ENCODE results near the gene AUTS2.
A peak's percentile ranks its signal among the peaks of the same experiment; 100 is the strongest.
"Not testable (repeated sequence)": the region's sequence is repeated elsewhere in the genome, so short reads cannot be mapped to it uniquely, and the experiment has no call there.

Gene AUTS2

DNA sequence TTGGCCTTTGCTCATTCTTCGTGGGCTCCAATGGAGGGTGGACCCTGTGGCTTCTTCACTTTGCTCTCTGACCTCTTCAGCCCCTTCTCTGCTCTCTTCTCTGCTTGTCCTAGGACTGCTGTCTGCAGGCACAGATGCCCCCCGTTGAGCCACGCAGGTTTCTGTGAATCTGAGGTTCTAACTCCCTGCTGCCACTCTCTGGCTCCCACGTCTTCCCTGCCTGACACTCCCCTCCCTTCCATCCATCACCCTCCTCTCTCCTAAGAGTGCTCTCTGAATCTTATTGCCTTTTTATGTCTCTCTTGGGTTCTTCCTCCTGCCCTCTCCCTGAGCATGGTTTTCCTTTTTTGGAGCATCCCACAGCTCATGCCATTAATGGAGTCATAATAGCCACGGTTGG is 1034.1 kb downstream of the AUTS2 start:
- no peak for DNase-seq

DNA sequence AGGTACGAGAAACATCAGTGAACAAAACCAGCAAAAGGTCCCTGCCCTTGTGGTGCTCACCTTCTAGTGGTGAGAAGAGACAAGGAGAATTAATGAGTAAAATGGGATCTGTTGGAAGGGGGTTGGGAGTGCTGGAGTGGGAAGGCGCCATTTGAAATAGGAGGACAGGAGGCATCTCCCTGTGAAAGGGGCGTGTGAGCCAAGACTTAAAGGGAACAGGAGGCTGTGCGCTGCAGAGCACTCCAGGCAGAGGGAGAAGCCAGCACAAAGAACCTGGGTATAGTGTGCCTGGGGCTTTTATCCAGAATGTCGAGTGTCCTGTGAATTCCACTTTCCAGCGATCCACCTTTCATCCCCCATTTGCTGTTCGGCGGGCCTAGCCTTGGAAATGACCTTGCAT is 1035.8 kb downstream of the AUTS2 start:
- no peak for DNase-seq

DNA sequence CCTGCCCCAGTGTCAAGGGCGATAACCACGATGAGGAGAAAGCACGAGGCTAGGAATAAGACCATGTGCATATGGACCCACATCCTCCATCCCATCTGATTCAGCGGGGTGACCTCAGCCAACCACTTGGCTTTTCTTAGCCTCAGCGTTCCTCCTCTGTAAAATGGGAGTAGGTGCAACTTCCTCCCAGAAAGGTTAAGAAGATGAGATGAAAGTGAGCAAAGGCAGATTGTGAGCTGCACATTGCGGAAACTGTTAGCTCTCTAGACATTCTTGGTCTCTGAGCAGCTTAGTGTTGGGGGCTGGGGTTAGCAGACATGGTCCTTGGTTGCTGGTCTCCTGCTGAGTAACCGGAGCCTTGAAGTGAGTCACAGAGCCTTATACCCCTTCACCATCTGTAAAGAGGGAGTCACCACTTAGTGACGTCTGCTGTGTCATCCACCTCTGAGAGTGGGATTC is 1036.4 kb downstream of the AUTS2 start:
- DNase-seq = no peak

DNA sequence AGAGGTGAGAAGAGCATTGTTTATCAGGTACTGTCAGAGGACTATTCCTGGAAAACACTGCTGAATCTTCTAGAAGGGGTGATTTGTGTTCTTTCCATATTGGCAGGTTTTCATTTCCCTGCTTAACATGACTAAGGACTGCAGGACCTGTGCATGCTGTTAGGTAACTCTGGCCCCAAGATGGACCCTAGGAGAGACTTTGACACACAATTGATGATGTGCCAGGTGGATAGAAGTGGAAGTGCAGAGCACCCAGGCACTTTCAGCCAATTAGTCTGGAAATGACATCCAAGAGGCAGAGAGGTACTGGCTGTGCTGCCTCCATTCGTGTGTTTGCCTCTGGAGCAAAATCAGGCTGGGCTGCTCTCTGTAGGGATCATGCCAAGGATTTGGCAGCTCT is 1037.4 kb downstream of the AUTS2 start:
- no peak for DNase-seq

DNA sequence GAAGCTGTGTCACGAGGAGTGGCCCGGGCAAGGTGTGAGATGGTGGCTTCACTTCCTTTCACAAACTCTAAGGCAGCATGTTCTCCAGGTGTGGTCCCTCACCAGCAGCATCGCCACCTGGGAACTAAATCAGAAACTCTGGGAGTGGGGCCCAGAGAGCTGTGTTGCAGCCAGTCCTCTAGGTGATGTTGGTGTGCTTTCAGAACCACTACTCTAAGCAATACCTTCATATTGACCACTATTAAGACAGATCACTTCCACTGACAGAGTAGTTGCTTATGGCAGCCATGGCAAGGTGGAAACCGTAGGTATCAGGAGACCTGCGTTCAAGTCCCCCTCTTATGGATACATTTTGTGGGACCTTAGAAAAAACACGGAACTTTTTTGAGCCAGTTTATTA is 1037.9 kb downstream of the AUTS2 start:
- no peak for DNase-seq

DNA sequence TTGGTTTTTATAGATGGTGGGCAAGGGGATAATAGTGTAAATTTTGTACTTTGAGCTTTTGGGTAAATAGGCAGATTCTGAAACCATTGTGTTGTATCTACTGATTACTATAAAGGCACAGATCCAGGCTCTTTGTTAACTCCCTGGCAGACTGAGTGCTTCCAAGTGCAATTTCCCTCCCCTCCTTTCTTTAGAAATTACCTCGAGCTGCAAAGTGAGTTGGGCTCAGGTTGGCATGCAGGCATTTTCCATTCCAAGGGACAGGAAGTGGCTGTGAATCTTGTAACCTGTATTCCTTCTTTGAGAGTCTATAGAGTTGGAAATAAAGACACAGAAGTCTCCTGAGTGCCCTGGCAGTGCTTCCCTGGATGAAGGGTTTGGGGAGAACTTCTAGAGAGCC is 1039.5 kb downstream of the AUTS2 start:
- no peak for DNase-seq

DNA sequence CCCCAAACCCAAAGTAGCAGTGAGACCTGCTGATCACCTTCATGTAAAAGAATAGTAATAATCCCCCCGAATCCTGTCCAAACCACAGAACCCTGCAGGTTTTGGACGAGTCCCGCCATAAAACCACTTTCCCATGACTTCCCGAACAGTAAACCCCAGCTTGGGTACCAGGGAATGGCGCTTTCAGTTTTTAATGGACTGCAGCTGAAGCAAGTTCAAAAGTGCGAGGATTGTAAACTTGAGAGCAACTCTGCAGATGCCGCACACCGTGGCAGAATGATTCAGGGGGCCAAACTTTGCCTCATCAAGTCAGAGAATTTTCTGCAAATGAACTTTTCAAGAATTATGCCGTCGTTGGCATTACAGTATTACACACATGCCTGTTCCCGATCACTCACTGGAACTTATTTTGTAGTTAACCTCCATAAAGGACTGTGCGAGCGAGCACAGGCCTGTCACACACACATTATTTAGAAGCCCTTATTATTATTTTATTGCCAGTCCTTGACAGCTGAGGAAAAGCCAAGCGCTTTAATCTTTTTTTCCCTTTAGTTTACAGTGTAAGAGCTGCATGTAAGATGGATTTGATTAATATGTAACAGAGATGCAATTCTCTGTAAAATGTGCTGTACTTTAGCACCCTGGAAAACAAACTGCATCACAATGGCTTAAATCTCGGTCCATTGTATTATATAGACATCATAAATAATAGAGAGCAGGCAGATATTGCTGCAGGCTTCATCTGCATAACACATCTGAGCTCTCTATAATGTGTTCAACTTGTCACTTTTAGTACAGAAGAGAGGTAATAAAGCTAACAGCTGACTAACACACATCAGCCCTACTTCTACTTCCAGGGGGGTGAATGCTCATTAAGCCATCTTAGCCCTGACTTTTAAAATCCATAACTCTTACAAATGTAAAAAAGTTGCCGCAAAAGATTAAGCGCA is 1040.2 kb downstream of the AUTS2 start:
- DNase-seq = no peak

DNA sequence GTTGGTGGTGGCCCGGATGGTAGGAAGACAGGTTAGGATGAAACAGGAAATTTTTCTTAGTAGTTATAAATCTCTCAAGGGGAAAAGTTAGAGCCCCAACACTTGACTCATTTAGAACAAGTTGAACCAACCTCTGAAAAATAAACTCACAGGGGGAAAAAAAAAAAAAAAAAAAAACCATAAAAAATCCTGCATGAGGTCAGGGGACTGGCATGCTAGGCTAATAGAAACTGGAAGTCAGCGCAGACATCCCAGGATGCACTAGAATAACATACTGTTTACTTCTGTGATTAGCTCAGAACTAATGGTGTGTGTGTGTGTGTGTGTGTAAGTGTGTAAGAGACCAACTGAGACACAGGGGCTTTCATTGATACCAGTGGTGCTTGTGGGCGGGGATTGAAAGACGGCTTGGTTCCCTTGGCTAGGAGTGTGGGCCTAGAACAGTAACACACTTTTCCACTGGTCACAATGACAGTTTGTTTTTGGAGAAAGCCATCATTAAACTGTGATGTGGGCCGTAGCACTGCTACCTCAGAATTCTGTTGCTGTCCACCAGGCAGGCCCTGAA is 1042.1 kb downstream of the AUTS2 start:
- no peak for DNase-seq

DNA sequence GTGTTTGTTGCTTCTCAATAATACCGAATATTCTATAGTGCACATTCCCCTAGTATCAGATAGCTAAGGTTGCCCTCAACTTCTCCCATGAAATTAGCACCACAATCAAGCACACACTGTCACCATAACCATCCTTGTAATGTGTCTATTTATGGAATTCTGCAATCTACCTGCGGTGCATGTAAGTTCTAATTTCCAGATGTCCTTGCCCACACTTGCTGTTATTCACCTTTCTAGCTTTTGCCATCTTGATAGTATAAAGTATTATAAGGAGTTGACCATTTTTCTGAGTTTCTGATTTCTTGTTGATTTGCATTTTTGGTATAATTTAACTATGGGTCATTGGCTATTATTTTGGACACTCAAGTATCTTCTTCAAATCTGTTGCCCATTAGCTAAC is 1043.6 kb downstream of the AUTS2 start:
- no peak for DNase-seq

DNA sequence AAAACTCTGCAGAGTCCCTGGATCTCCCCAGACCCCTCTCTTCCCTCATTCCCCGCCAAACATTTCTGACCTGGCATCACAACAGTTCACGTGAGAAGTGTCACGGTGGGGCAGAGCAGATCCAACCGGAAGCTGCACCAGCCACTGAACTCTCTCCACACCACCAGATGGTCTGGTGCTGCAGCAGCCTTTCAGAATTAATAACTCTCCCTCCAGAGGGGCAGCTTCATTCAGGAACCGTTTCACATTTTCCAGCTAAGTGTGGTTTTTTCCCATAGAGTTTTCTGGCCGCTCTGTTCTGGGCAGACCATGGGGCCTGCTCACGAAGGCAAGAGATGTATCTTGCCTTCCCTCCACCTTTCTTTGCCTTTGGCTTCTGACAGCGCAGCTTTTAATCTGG is 1047.0 kb downstream of the AUTS2 start:
- no peak for DNase-seq

DNA sequence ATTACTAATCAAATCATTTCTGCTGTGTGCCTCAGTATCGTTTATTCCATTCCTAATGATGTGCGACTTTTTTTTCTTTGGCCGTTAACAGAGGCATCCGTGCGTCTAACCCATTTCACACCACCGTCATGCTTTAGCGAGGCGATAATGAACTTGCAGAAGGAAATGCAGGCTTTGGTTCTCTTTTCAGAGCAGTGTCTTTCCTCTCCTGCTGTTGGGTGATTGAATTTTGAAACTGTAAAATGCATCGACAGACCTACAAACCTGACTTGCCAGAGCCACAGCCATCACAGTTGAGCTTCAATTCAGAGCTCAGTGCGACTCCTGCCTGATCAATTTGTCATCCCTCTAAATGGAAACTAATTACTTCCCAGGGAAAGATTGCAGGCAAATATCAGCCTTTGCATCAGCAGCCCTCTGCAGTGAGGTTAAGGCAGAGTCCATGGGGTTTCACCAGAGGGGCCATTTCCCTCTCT is 1047.6 kb downstream of the AUTS2 start:
- DNase-seq = no peak

DNA sequence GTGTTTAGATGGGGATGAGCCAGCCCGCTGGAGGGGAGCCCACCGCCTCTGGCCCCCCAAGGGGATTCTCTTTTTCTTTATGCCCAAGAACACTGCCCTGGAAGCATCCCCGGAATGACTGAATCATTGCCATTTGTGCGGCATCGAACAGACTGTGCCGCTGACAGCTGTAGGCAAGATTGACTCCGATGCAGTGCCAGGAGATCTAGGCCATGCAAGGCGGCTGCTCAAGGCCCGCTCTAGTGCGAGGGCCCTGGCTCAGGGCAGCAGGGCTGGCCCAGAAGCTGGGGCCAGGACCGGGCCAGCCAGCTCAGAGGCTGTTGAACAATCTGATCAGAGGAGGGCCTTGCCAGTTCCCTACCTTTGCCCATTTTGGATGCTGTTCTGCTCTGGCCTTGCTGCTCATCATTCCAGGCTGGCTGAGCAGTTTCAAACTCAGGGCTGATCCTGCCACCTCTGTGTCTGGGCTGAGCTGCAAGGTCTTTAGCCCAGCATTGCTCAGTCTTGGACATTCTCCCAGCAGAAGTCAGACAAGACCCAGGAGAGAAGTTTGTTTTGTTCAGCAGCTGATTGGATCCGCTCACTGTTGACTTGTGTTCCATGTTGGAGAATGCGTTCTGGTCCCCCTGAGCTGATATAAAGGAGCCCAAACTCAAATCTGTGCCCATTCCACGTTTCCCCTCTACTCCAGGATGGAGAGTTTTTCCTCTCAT is 1048.4 kb downstream of the AUTS2 start:
- no peak for DNase-seq

DNA sequence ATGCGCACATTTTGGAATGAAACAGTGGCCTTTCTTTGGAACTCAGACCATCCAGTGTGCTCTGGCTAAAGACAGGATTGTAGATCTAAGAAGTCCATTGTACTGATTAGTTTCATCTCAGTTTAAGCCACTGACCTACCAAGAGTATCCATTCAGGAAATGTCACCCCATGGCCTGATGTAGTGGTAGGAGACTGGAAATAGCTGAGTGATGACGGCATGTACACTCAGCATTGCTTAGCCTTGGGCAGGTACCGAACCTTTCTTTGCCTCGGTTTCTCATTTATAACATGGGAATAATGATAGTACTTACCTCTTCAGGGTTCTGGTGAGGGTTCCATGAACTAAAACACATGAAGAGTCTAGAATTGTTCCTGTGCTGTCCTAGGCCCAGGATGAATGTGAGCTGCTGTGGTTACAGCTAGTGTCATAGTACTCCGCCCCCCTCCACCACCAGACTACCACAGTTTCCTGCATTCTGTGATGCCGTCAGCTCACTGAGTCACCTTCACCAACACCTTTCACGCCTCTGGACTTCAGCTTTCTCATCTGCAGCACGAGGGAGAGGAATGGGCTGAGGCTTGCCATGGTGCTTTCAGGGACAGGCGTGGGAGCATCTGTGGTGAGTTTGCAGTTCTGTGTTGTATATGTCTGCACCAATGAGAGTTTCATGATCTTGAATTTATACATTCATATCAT is 1049.7 kb downstream of the AUTS2 start:
- DNase-seq = no peak

DNA sequence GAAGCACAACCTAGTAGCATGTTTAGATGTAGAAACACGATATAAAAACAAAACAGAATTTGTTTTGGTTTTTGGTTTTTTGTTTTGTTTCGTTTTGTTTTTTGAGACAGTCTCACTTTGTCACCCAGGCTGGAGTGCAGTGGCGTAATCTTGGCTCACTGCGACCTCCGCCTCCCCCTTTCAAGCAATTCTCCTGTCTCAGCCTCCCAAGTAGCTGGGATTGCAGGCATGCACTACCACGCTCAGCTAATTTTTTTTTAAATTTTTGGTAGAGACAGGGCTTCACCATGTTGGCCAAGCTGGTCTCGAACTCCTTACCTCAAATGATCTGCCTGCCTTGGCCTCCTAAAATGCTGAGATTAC is 1050.2 kb downstream of the AUTS2 start:
- not testable (repeated sequence) for DNase-seq

DNA sequence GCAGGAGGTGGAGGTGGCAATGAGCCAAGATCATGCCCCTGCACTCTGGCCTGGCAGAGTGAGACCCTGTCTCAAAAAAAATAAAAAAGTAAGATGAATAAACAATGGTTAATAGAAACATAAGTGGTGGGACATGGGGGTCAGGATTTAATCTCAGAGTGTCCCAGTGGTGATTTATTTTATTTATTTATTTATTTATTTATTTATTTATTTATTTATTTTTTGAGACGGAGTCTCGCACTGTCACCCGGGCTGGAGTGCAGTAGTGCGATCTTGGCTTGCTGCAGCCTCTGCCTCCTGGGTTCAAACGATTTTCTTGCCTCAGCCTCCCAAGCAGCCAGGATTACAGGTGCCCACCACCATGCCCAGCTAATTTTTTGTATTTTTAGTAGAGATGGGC is 1051.0 kb downstream of the AUTS2 start:
- no peak for DNase-seq

DNA sequence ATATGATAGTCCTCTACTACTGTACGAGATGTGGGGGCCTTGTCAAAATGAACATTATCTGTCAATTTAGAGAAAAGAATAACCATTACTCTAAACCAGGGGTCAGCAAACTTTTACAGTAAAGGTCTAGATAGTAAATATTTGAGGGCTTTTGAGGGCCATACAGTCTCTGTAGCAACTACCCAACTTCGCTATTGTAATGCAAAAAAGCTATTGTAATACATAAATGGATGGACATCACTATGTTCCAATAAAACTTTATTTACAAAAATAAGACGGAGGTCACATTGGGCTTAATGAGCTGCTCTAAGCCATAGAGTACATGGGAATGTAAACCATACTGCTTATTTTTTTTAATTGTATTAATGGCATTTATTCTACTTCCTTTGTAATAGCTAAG is 1055.9 kb downstream of the AUTS2 start:
- DNase-seq = no peak

DNA sequence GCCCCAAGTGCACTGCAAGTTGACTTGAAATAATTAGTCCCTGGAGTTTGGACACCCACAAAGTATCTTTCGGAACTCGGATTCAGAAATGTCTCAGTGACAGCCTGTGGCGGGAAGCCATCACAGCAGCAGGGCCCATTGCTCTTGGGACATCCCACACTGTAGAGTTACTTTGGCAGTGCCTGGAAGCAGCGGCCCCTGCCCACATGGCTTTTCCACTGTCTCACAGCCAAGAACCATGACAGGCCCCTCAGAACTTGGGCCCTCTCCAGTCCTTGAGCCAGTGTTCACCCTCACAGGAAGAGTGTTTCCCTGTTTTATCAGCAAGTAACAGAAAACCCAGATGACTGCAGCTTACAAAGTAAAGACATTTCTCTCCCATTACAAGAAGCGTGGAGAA is 1056.7 kb downstream of the AUTS2 start:
- DNase-seq = no peak

DNA sequence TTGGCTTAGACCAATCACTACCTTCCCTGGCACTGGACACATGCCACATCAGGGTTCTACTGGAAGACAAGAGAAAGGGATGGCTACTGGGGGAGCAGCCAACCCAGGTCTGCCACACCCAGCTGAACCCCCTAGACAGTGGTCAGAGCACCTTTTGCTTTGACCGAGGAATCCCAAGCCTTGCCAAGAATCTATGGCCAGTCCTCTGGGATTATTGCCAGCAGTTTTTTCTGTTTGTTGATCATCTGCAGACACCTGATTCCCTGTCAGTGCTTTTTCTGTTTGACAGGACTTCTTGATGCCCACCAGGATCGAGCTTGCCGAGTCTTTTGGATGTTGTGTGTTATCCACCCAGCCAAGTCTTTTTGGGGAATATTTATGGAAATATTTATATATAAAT is 1057.4 kb downstream of the AUTS2 start:
- DNase-seq = peak; percentile 34

DNA sequence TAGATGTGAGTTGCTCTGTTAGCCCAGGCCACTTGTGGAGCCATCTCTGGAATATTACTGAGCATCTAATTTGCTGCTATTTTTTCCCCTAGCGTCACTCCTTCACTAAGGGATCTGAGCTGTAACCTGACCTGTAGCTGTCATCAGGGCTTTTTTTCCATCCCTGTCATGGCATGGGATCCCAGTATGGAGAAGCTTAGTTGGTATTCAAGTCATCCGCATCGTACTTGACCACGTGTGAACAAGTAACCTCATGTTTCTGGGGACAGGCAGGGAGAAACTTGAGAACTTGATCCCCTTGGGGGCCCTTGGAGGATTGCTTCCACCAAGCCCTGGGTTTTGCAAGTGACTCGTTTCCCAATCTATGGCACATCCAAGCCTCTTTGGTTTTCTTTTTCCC is 1059.3 kb downstream of the AUTS2 start:
- DNase-seq = no peak

DNA sequence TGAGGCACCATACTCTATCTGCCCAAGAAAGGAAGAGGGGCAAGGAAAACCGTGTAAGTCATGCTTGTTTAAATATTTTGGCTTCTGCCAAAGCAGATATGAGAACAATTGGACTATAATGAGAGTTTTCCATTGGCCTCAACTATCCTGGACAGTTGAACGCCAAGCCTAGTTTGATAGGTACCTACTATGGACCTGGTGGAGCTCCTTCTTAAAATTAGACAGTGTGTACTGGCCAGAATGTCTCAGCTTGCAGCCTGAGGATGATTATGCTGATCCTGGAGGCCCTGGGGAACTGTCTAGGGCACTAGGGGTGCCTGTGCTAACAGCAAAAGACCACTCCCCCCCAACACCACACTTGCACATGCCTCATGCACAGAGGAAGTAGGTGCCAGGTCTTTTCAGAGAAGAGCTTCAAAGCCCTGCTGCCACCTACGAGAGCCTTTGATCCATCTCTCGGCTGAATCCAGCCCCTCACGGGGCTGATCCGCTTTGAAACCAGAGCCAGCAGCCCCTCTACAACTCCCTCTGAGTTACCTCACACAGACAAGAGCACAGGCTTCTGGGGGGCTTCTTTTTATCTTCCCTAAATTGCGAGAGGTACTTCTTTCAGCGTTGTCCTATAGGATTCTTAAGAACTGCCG is 1059.8 kb downstream of the AUTS2 start:
- DNase-seq = no peak

DNA sequence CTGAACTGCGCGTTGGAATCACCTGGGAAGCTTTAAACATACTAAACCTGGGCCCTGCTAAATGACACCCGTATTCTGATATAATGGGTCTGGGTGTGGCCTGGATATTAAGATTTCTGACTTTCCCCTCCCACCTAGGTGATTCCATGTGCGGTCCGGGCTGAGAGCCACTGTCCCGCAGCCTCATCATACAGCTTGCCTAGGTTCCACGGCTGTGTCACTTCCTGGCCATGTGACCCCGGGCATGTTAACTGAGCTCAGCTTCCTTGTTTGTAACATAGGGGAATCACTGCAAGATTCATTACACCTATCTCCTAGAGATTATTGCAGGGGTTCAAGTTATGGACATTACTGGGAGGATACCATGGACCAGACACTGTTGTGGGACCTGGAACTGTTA is 1061.0 kb downstream of the AUTS2 start:
- DNase-seq = no peak

DNA sequence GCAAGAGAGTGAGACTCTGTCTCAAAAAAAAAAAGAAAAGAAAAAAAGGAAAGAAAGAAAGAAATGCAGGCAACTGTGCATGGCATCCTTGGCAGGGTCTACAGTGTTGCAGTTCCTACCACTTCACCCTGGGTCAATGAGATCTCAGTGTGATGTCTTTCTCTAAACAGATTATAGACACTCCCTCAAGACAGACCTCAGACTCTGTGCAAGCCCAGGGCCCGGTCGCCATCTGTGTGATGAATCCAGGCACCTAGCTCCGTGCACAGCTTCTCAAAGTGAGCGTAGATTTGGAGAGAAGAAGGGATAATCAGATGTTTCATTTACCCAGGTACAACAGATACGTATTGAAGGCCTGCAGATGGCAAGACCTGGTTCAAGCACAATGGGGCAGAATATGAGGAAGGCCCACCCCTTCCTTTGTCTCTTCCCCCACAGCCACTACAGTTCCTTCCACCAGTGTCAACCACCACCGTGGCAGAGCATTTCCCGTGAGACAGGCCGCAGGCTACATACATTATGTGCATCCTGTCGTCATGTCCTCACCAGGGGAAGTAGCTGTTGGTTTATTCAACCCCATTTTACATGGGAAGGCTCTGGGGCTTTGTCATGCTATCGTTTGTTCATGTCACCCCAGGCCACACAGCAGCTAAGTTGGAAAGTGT is 1062.0 kb downstream of the AUTS2 start:
- no peak for DNase-seq

Measured in NCI-H2029 (cell line).